Heart right ventricle (tissue), 16 donors: ENCODE measurements around the gene ANKRD60. TPM values are rescaled to one million over a fixed set of nuclear protein-coding genes. Genes with fewer than 3 reads are reported as not detected.

Experiments used
- ATAC-seq, 8 donors: fragments of 200-7000 bp; cut with Tn5 transposase; one replicate each; pipeline ENCODE4 v1.9.1; 2020; ENCODE audit warnings: mild to moderate bottlenecking in 8 of 8, moderate library complexity in 8 of 8, moderate number of reproducible peaks in 1 of 8
- DNase-seq, 2 donors: peaks; one replicate each; pipeline ENCODE4 v3.0.0-alpha.2; 2020
- H3K27ac ChIP-seq, 10 donors: fragments of 200-600 bp; sonication (generic) in 2 of 10; one replicate each; pipeline versions ENCODE4 v1.5.0 to v1.8.0; 2020 to 2022; ENCODE audit warnings: mild to moderate bottlenecking in 3 of 10
- H3K27me3 ChIP-seq, 7 donors: fragments of 200-600 bp; one replicate each; pipeline ENCODE4 v1.8.0; 2021 to 2022; ENCODE audit warnings: mild to moderate bottlenecking in 2 of 7
- H3K36me3 ChIP-seq, 9 donors: fragments of 200-600 bp; sonication (generic) in 1 of 9; one replicate each; pipeline versions ENCODE4 v1.5.0 to v1.8.0; 2020 to 2022; ENCODE audit warnings: mild to moderate bottlenecking in 2 of 9
- H3K4me1 ChIP-seq, 9 donors: fragments of 200-600 bp; sonication (generic) in 1 of 9; one replicate each; pipeline versions ENCODE4 v1.5.0 to v1.8.0; 2020 to 2022; ENCODE audit warnings: mild to moderate bottlenecking in 4 of 9
- H3K4me3 ChIP-seq, 10 donors: fragments of 200-600 bp; sonication (generic) in 2 of 10; one replicate each; pipeline versions ENCODE4 v1.5.0 to v1.8.0; 2020 to 2022; ENCODE audit warnings: mild to moderate bottlenecking in 7 of 10, moderate library complexity in 2 of 10
- H3K9me3 ChIP-seq, 11 donors: fragments of 200-600 bp in 10 of 11; sonication (generic) in 2 of 11; one replicate each; pipeline versions ENCODE4 v1.5.0 to v1.8.0; 2013 to 2022; ENCODE audit warnings: mild to moderate bottlenecking in 2 of 11, control low read depth in 1 of 11, moderate library complexity in 1 of 11
- CTCF ChIP-seq, 9 donors: fragments of 200-600 bp; sonication (generic) in 2 of 9; IDR thresholded peaks; one replicate each; pipeline versions ENCODE4 v1.5.0 to v1.8.0; 2021 to 2022; ENCODE audit warnings: antibody characterized with exemption in 9 of 9, mild to moderate bottlenecking in 5 of 9, moderate library complexity in 1 of 9
- WGBS, 2 donors: extraction: QIAGEN DNeasy Blood & Tissue Kit; methylation state at CpG; one replicate each; pipeline ENCODE4 v1.1.7; 2013; ENCODE audit warnings: inconsistent platforms in 1 of 2; 5-methylcytosine and 5-hydroxymethylcytosine counted together
- intact Hi-C, 10 donors: fragments of 100-400 bp; cut with DNase I; formaldehyde crosslinking; loops; one replicate each; pipeline versions ENCODE4 v1.11.1 to v1.14.2; 2022
- polyA plus RNA-seq, 2 donors: library from polyadenylated mRNA; stranded (reverse); fragments of 200-250 nt; gene quantifications; one replicate each; pipeline ENCODE4 v1.2.3, GENCODE V29; 2013
- total RNA-seq, 10 donors: library from RNA; stranded (reverse); fragmentation: NEBNext Ultra II Directional in 3 of 10; extraction: Animal tissue kit (Norgen Biotek cat#: 25700) in 3 of 10; gene quantifications; one replicate each; pipeline versions ENCODE4 v1.2.1 to v1.2.4, GENCODE V29; 2021 to 2023
- donor health status: Arrhythmogenic right ventricular cardiomyopathy.
- donor health status: ischemic (EF 13 %, LVEDD 7.1; RV severe dilation, severe dysfunction).
- donor health status: healthy with polysubstance abuse.
- donor health status: DM: no; HTN: yes; CAD: no.
- donor health status: DM: no; HTN: no; CAD: no.
- donor health status: ischemic (EF 25% LVEDD 6.9; RV normal size, moderate dysfunction).
- donor health status: ischemic (EF 25% LVEDD 5.7; RV mildly dilated, moderate dysfunction).
- donor health status: healthy.
- donor health status: DM: yes; HTN: yes; CAD: no.
- donor health status: Ischemic cardiomyopathy.
- donor health status: ischemic (EF 35%, LVEDD 5.7; RV mildly dilated, moderate dysfunction).
- donor health status: nonischemic (EF 11% LVEDD 7.7; RV severe dilation, severe dysfunction).
- donor health status: DM: yes; HTN: yes; CAD: no.
- donor health status: PGD.
- donor health status: ischemic (EF 29% LVEDD 5.4; RV normal size, mild dysfunction).
- donor health status: nonischemic (EF 23%, LVEDD 6.1; RV moderate dilation, normal function).

Gene ANKRD60
- total and polyA plus RNA-seq, 12 donors, result not detected

GRCh38 chr20:58212636-58213035 lies 15.8 kb downstream of the ANKRD60 start:
- Histone ChIP-seq H3K9me3 (no peaks in the 10 kb centered on the region), H3K4me3 (no peak overlapping the region), H3K27me3 (peaks cover 0 to 29% (median 23%) of the 10 kb centered on the region in 7 donors), H3K36me3 (no peaks in the 10 kb centered on the region), H3K4me1 (peaks cover 0 to 3% (median 0%) of the 10 kb centered on the region in 9 donors), H3K27ac (no peak overlapping the region)
- TF ChIP-seq CTCF (IDR thresholded peaks at IDR 0.05), result no peak
- 77 to 79% methylated on average over 17 of the region's 17 CpGs for WGBS, 2 donors
- intact Hi-C loops, result loop anchor here in 5 of 10 donors (5.0 to 10.0 kb wide), 3 partner anchors 615 to 828 kb away; no protein-coding TSS in a partner anchor
- DNase-seq (no peak), ATAC-seq (no peak)

- Histone ChIP-seq H3K9me3 (no peaks in the 10 kb centered on the region), H3K27me3 (peaks cover 0 to 24% (median 17%) of the 10 kb centered on the region in 7 donors), H3K4me3 (no peak overlapping the region), H3K4me1 (peaks cover 0 to 3% (median 0%) of the 10 kb centered on the region in 9 donors), H3K27ac (no peak overlapping the region), H3K36me3 (no peaks in the 10 kb centered on the region)
- DNase-seq (no peak), ATAC-seq (no peak)
- TF ChIP-seq CTCF (IDR thresholded peaks at IDR 0.05), result no peak
- intact Hi-C loops, result loop anchor here in 9 of 10 donors (1.0 to 10.0 kb wide), 7 partner anchors 613 to 826 kb away; no protein-coding TSS in a partner anchor
- WGBS, 2 donors, result 78 to 87% methylated on average over 7 of the region's 7 CpGs
Measured at GRCh38 chr20:58210398-58210747, 18.1 kb downstream of the ANKRD60 start.

- H3K9me3 ChIP-seq, result no peaks in the 10 kb centered on the region
- H3K27me3 ChIP-seq, result peaks cover 0 to 24% (median 17%) of the 10 kb centered on the region in 7 donors
- DNase-seq (peak; percentile 75 to 89), ATAC-seq (peak; percentile 79 to 92 (median 90))
- no peak overlapping the region for H3K4me3 ChIP-seq
- no peaks in the 10 kb centered on the region for H3K36me3 ChIP-seq
- intact Hi-C loops, result loop anchor here (1.0 to 10.0 kb wide), 9 partner anchors 613 to 825 kb away; partner anchors contain the start of gene CTCFL (in 1 of the 10)
- H3K4me1 ChIP-seq, result peaks cover 0 to 3% (median 0%) of the 10 kb centered on the region in 9 donors
- peak; percentile 100 for TF ChIP-seq CTCF (IDR thresholded peaks at IDR 0.05)
- WGBS, 2 donors, result 5 to 7% methylated on average over 46 of the region's 46 CpGs
- no peak overlapping the region for H3K27ac ChIP-seq
Measured at GRCh38 chr20:58209652-58210397, 18.6 kb downstream of the ANKRD60 start.

- intact Hi-C loops, result loop anchor here in 7 of 10 donors (1.0 to 5.0 kb wide), 6 partner anchors 612 to 697 kb away; partner anchors contain the start of gene CTCFL (in 1 of the 7)
- Histone ChIP-seq H3K27me3 (peaks cover 0 to 19% (median 16%) of the 10 kb centered on the region in 7 donors), H3K4me1 (peaks cover 0 to 3% (median 0%) of the 10 kb centered on the region in 9 donors), H3K9me3 (no peaks in the 10 kb centered on the region), H3K27ac (no peak overlapping the region), H3K36me3 (no peaks in the 10 kb centered on the region), H3K4me3 (no peak overlapping the region)
- no peak for TF ChIP-seq CTCF (IDR thresholded peaks at IDR 0.05)
- ATAC-seq (no peak), DNase-seq (no peak)
- 72 to 82% methylated on average over 8 of the region's 8 CpGs for WGBS, 2 donors
Measured at GRCh38 chr20:58208944-58209343, 19.5 kb downstream of the ANKRD60 start.
